Stomach (tissue), 9 donors: ENCODE data around the gene MZB1. TPM values are rescaled to one million over a fixed set of nuclear protein-coding genes. Genes with fewer than 3 reads are reported as not detected.

Source experiments
- DNase-seq, 2 donors: peaks; one replicate each; pipeline versions ENCODE4 v3.0.0 to v3.0.0-alpha.2; 2013 to 2019
- H3K27ac ChIP-seq, 5 donors: fragments of 200-600 bp in 4 of 5; sonication (generic) in 4 of 5; one replicate each; pipeline ENCODE4 v1.5.1; 2013 to 2019; ENCODE audit warnings: mild to moderate bottlenecking in 1 of 5, moderate library complexity in 1 of 5
- H3K27me3 ChIP-seq, 3 donors: fragments of 200-600 bp; sonication (generic); one replicate each; pipeline ENCODE4 v1.5.1; 2017 to 2019; ENCODE audit warnings: mixed run types in 1 of 3
- H3K36me3 ChIP-seq, 4 donors: fragments of 200-600 bp; sonication (generic); 1 replicate in 3 of 4; 2 replicates in 1 of 4; pipeline ENCODE4 v1.5.1; 2016 to 2019
- H3K4me1 ChIP-seq, 4 donors: fragments of 200-600 bp; sonication (generic); one replicate each; pipeline ENCODE4 v1.5.1; 2016 to 2019
- H3K4me3 ChIP-seq, 4 donors: fragments of 200-600 bp; sonication (generic) in 3 of 4; one replicate each; pipeline ENCODE4 v1.5.1; 2016 to 2019; ENCODE audit warnings: mild to moderate bottlenecking in 1 of 4
- H3K9me3 ChIP-seq, 4 donors: fragments of 200-600 bp; sonication (generic); one replicate each; pipeline ENCODE4 v1.5.1; 2016 to 2019
- CTCF ChIP-seq, 7 experiments: fragments of 450-650 bp in 4 of 7; fragments of 200-600 bp in 3 of 7; sonication (generic) in 3 of 7; IDR thresholded peaks; one replicate each; pipeline ENCODE4 v1.5.1; 2016 to 2019; ENCODE audit warnings: antibody characterized with exemption in 7 of 7, control low read depth in 2 of 7, mild to moderate bottlenecking in 1 of 7
- EP300 ChIP-seq: sonication (generic); formaldehyde crosslinking; IDR thresholded peaks from one replicate; pipeline ENCODE4 v1.6.1; 2017; ENCODE audit warnings: antibody characterized with exemption
- POLR2A ChIP-seq, 4 donors: fragments of 450-650 bp; IDR thresholded peaks; one replicate each; pipeline ENCODE4 v1.6.1; 2016; ENCODE audit warnings: antibody characterized with exemption in 4 of 4, control low read depth in 2 of 4, mild to moderate bottlenecking in 1 of 4, moderate library complexity in 1 of 4
- POLR2AphosphoS5 ChIP-seq, 3 donors: sonication (generic); formaldehyde crosslinking; IDR thresholded peaks; one replicate each; pipeline ENCODE4 v1.6.1; 2016; ENCODE audit warnings: antibody characterized with exemption in 3 of 3
- WGBS, 5 donors: extraction: QIAGEN DNeasy Blood & Tissue Kit in 3 of 5; methylation state at CpG; one replicate each; pipeline versions ENCODE4 v1.1.5 to v1.1.7; 2013 to 2018; 5-methylcytosine and 5-hydroxymethylcytosine counted together
- intact Hi-C: fragments of 100-400 bp; cut with DNase I; formaldehyde crosslinking; loops from one replicate; pipeline ENCODE4 v1.15.1; 2023; ENCODE audit warnings: low total_unique reads
- polyA plus RNA-seq, 3 donors: library from polyadenylated mRNA; stranded (reverse); fragments of 200-250 nt; gene quantifications; one replicate each; pipeline ENCODE4 v1.2.3, GENCODE V29; 2013
- total RNA-seq, 5 donors: library from RNA; depleted of rRNA; stranded (reverse); fragments of >200 nt; gene quantifications; one replicate each; pipeline versions ENCODE4 v1.1.0 to v1.2.3, GENCODE V29; 2014 to 2016
- donor health status: healthy with polysubstance abuse.
- donor health status: Bipolar disorder and iron deficiency.
- donor health status: healthy.

The MZB1 gene
- total and polyA plus RNA-seq, 8 donors: 1.1 to 15.8 (median 7.6) TPM; not detected in 1

- peak; percentile 97 to 99 for DNase-seq
- Histone ChIP-seq H3K4me3 (peak within 1 kb of the TSS; percentile 43 to 56 (median 48)), H3K4me1 (peaks cover 10 to 16% (median 15%) of the 10 kb centered on the region in 4 donors), H3K27me3 (no peaks in the 10 kb centered on the region), H3K27ac (peak within 1 kb of the TSS; percentile 85 to 93 (median 90)), H3K9me3 (no peaks in the 10 kb centered on the region), H3K36me3 (peaks cover 0 to 3% (median 0%) of the 10 kb centered on the region in 4 donors)
- no peak for TF ChIP-seq POLR2A (IDR thresholded peaks at IDR 0.05)
- TF ChIP-seq POLR2AphosphoS5 (IDR thresholded peaks at IDR 0.05): peak; percentile 28 to 82 (median 46)
- no peak for TF ChIP-seq CTCF (IDR thresholded peaks at IDR 0.05)
- TF ChIP-seq EP300: no peak
- intact Hi-C loops: no loop called here
- 0 to 2% (median 0%) methylated on average over 11 to 41 of the region's 41 CpGs for WGBS, 5 donors
Observed at GRCh38 chr5:139403787-139404483, 14.2 kb upstream of the MZB1 start, which contains the start of gene SPATA24. Gene SPATA24, minus strand, starts transcription at chr5:139404089. Its CDS starts 29 bp downstream, at chr5:139404060.

DNA sequence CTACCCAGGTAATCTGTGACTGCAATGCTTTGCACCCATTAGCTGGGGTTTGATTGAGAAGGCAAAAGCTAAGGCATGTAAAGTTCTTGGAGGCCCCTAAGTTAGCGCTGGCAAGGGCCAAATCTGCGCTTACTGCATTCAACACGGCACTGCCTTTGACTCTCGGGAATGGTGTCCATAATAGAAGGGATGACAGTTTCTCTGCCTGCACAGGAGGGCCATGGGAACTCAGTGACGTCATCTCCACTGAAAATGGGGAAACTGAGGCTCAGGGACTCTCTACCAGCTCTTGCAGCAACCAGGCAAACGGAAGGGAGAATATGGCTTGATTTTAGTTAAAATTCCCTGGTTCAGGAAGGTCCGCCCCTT, 13.7 kb upstream of the MZB1 start:
- Histone ChIP-seq H3K4me3 (peak overlapping the region; percentile 43 to 56 (median 48)), H3K9me3 (no peaks in the 10 kb centered on the region), H3K4me1 (peaks cover 10 to 16% (median 15%) of the 10 kb centered on the region in 4 donors), H3K27me3 (no peaks in the 10 kb centered on the region), H3K36me3 (peaks cover 0 to 3% (median 0%) of the 10 kb centered on the region in 4 donors), H3K27ac (peak overlapping the region; percentile 85 to 93 (median 90))
- TF ChIP-seq POLR2AphosphoS5 (IDR thresholded peaks at IDR 0.05) (no peak), EP300 (no peak), CTCF (IDR thresholded peaks at IDR 0.05) (no peak), POLR2A (IDR thresholded peaks at IDR 0.05) (no peak)
- no peak for DNase-seq
- 7 to 18% (median 14%) methylated on average over 6 to 7 of the region's 7 CpGs for WGBS, 5 donors
- intact Hi-C loops: no loop called here

DNA sequence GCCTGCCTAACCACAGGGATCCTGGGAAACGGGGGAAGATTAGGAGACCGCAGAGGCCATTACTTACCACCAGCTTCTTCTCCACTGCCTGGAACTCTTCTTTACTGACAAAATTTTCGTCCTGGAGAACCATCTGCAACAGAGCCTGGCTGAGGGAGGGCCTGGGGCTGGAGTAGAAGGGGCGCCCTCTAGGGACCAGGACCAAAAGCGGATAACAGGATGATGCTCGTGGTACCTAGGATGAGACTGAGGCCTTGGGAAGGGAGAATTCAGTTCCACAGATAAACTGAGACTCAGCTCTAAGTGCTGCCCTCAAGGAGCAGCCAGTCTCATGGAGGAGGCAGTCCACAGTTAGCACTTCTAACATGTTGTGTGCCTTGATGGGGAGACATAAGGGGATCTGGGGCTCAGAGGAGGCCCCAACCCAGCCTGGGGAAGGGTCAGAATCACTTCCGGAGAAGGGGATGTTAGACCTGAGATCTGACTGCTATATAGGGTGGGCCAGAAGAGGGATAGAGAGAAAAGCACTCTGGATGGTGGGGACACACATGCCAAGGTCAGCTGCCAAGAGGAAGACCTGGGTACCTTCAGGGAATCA, 12.9 kb upstream of the MZB1 start:
- WGBS, 5 donors: 70 to 76% (median 71%) methylated on average over 7 of the region's 7 CpGs
- H3K27ac ChIP-seq: peak overlapping the region in 2 of 5 donors; percentile 89 to 90

DNA sequence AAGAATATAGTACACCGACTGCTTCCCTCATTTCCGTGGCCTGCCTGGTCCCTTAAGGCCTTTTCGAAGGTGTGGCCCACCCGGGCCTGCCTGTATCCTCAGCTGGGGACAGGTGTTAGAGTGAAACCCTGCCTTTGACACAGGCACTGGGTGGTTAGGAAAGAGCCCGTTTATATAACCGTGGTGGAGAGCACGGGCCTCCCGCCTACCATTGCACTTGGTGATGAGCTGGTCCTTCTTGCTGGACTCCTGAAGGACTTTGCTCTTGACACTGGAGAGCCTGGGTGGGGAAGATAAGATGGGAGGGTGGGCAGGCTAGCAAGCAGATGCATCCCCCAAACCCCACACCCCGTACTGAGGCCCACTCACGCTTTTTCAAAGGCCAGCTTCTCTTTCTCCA, 11.8 kb upstream of the MZB1 start:
- Histone ChIP-seq H3K27me3 (no peaks in the 10 kb centered on the region), H3K9me3 (no peaks in the 10 kb centered on the region), H3K36me3 (peaks cover 0 to 3% (median 0%) of the 10 kb centered on the region in 4 donors), H3K4me3 (no peak overlapping the region), H3K27ac (no peak overlapping the region), H3K4me1 (peaks cover 10 to 16% (median 15%) of the 10 kb centered on the region in 4 donors)
- WGBS, 5 donors: 86 to 92% (median 90%) methylated on average over 7 to 10 of the region's 10 CpGs
- DNase-seq: no peak
- TF ChIP-seq POLR2AphosphoS5 (IDR thresholded peaks at IDR 0.05) (no peak), POLR2A (IDR thresholded peaks at IDR 0.05) (no peak), EP300 (no peak), CTCF (IDR thresholded peaks at IDR 0.05) (no peak)
- intact Hi-C loops: no loop called here

More for the DNA sequence above, 12.9 kb upstream of the MZB1 start:
- Histone ChIP-seq H3K4me3 (no peak overlapping the region), H3K27me3 (no peaks in the 10 kb centered on the region), H3K4me1 (peaks cover 10 to 16% (median 15%) of the 10 kb centered on the region in 4 donors), H3K9me3 (no peaks in the 10 kb centered on the region), H3K36me3 (peaks cover 0 to 3% (median 0%) of the 10 kb centered on the region in 4 donors)
- TF ChIP-seq CTCF (IDR thresholded peaks at IDR 0.05) (peak in 2 of 7 experiments; percentile 16 to 31), EP300 (no peak)
- DNase-seq: peak in 1 of 2 donors; percentile 47
- intact Hi-C loops: no loop called here
